NCI-H128 (cell line): ENCODE measurements around the gene ARFGEF3.

Experiments used
- DNase-seq: peaks from one replicate; lab custom pipeline; 2025; ENCODE audit not compliant: unreplicated experiment; lab: John Stamatoyannopoulos, UW

ARFGEF3 gene

DNA sequence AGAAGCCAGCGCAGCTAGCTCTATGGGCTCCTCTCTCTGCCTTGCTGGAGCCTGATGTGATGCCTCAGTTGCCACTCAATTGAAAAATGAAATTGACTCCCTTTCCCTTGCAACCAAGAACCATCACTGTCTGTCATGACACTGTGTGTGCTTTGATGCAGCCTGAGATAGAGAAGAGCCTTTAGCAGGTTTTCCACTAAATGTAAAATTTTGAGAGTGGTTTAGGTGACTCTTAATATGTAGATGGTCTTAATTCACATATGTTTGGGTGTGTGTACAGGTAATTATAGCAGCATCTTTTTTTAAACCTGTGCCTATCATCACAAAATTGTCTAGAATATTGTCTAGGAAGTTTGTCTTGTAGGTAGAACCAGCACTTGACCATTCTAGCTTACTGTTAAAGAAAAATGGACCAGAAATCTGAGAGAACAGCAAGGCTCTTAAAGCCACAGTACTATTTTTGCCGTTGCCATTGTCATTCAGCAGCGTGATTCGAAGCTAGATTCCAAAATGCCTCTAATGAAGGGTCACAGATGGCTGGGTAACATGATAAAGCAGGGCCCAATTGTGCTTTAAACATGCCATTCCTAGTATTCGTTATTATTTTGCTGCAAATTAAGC, 1.3 kb downstream of the ARFGEF3 start:
- no peak for DNase-seq

DNA sequence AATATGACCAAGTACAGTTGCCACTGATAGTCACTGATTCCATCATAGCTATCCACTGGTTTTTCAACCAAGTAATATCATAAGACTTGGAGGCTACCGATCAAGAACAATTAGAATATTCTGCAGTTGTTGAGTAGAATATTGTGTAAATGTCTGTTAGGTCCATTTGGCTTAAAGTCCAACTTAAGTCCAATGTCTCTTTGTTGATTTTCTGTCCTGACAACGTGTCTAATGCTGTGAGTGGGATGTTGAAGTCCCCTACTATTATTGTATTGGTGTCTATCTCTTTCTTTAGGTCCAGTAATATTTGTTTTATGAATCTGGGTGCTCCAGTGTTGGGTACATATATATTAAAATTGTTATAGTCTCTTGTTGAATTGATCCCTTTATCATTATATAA, 13.9 kb downstream of the ARFGEF3 start:
- no peak for DNase-seq

DNA sequence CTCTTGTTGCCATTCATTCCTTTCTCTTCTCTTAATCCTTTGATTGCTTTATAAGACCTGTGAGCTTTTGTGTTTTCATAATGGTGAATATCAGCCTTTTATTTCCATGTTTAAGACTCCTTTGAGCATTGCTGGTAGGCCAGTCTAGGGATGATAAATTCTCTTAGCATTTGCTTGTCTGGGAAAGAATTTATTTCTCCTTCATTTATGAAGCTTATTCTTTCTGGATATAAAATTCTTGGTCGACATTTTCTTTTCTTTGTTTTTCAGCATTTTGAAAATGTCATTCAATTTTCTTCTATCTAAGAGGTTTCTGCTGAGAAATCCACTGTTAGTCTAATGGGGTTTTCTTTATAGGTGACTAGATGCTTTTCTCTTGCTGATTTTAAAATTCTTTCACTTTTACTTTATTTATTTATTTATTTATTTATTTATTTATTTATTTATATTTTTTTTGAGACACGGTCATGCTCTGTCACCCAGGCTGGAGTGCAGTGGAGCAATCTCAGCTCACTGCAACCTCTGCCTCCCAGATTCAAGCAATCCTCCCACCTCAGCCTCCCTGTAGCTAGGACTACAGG, 15.0 kb downstream of the ARFGEF3 start:
- no peak for DNase-seq

DNA sequence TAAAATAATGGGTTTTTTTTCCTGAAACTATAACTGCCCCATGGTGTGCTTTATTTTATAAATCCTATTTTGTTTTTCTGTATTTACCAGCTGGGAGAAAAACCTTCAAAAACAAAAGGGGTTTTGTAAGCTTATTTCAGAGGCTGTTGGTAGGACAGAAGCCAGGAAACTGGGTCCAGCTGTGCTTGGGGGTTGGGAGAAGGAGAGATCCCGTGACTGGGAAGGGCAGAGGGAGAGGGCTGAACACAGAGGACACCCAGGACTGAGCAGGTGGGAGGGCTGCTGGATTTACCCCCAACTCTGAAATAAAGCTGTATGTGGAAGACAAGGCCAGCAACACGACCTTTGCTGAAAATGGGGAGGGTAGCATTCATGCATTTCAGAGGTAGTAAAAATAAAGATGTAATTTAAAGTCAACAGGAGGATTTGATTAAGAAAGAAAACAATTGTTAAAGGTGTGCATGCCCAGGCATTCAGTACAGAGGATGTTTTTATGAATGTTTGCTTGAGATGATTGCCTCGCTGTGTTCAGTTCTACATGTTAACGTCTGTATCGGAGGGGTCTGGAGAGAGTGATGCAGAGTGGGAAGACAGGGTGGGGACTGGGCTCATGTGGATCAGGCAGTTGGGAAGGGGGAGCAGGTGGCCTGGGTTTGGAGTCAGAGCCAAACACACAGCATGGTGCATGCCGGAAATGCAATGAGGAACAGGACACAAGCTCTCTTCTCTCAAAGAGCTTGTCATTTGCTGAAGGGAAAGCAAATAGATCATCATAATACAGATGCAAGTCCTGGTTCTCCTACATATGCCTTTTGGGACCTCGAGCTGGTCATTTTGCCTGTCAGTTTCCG, 21.4 kb downstream of the ARFGEF3 start:
- DNase-seq = no peak

DNA sequence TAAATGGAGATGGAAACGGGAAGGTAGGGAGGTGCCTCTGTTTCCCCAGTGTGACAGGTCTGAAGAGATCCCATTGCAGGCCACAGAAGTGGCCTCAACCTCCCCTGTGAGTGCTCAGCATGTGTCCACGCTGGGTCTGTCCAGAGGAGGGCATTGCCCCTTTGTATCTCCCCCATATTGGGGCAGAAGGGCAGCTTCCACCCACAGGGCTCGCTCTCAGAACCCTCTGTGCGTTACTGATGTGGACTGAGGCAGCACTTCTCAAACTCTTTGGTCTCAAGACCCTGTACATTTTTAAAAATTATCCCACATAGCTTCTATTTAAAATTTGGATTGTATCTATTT, 22.0 kb downstream of the ARFGEF3 start:
- no peak for DNase-seq

DNA sequence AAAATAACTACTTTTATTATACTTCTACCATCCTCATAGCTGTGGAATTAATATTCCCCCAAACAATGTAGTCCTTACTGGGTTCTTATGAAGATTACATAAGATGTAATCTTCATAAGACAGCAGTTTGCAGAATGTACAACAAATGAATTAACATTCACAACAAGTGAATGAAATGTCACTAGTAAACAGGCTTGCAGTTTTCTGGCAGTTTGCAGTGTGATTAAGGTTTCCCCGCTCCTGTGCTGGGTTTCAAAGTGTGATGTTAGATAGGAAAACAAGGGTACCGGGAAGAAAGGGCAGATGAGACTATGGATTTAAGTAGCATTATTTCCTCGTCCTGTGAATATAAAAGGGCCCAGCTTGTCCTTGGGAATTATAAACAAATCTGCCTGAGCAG, 22.5 kb downstream of the ARFGEF3 start:
- no peak for DNase-seq

DNA sequence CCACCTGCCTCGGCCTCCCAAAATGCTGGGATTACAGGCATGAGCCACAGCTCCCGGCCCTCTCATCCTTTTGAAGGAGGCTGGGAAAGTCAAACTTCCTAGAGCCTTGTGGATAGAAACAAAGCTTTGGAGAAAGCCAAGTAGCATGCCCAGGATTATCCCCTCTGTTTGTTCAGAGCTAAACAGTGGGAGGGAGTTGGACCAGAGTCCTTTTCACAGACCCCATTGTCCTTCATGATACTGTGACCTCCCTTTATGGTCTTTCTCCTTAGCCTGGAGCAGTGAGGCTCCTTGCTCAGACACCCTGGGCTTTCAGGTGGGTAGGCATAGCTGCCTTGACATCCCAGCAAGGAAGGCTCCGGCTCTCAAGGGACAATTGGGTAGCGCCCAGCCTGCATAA, 25.4 kb downstream of the ARFGEF3 start:
- no peak for DNase-seq

DNA sequence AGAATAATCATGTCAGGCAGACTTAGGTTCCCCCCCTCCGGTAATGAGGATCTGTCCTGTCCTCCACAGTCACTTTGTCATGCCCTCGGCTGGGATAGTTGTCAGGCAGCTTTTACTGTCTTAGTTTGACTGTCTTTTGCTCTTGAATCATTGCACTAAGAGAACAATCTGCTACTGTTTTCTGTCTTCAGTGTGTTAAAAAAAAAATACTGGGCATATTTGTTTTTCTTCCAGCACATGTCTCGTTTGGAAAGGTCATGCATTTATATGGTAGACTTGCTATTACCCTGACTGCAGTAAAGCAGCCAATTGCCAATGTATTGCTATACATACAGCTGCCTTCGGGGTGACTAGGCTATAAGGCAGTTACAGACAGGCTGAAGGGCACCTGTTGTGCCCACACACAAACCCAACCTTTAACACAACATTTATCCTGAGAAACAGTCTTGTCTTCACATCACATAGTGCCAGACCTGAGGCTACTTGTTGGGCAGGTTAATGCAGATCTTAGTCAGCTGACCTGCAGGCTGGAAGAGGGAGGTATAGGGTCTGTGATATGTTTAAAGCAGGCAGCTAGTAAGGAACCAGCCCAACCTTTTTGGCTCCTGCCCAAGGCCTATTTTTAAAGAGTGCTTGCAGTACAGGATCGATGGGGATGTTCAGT, 26.7 kb downstream of the ARFGEF3 start:
- peak; percentile 82 for DNase-seq

DNA sequence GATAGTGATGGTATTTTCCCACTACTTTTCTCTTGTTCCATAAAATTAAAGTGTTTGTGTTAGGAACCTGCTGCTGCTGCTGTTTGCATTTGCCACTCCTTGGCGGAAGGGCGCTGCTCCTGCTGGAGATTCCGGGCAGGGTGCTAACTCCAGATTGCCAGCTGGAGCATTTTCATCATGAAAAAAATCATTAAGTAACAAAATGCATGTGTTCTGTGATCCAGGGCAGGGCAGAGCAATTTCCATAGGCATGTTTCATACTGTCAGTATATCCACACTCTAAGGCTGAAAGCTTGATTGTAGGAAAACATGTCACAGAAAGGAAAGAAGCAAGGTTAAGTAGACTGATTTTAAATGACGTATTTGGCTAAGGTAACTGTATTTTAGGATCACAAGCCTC, 32.5 kb downstream of the ARFGEF3 start:
- DNase-seq = no peak

DNA sequence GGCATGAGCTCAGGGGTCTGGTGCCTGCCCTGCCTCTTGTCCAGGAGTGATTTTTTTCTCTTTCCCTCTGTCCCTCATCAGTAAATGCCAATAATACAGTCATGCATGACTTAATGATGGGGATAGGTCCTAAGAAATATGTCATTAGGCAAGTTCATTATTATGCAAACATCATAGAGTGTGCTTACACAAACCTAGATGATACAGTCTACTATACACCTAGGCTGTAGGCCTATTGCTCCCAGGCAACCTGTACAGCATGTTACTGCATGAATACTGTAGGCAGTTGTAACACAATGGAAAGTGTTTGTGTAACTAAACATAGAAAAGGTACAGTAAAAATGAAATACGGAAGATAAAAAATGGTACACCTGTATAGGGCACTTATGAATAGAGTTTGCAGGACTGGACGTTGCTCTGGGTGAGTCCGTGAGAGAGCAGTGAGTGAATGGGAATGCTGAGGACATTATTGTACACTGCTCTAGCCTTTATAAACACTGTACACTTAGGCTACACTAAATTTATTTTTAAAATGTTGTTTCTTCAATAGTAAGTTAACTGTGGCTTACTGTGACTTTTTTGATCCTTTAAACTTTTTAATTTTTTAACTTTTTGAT, 34.5 kb downstream of the ARFGEF3 start:
- DNase-seq = no peak

DNA sequence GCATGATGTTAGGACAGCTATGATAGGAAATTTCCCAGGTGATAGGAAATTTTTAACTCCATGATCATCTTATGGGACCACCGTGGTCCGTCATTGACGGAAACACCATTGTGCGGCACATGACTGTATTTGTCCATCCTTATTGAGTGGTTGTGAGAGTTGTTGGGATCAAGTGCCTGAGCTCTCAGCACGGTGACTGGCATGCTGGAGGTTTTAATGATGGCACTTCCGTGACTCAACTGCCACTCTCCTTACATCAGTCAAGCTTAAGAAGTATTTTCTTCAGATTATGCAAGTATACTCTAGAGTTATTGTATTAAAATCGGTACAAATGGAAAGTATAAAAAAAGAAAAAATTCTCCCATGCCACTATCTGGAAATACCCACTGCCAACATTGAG, 35.8 kb downstream of the ARFGEF3 start:
- DNase-seq = no peak

DNA sequence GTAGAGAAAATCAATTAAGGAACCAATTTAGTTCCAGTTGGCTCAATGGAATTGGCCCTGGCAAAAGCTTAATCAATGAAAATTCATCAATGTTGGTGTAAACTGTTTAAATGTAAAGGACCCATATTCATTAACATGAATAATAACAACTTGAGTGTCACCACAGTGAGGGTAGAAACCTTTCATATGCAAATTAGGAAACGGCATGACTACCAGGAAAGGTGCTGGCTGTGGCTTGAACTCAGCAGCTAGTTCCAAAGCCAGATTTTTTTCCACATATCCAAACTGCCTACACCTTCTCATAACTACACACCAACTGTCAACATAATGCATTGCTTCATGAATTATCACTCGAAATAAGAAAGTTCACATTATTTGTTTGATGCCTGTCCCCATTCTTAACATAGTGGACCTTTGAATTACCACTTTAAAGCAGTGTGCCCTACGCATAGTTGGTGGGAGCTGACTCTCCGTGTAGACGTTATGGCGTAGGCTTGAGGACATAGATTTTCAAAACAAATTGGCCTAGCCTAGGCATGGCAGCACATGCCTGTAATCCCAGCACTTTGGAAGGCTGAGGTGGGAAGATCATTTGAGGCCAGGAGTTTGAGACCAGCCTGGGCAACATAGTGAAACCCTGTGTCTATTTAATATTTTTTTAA, 36.8 kb downstream of the ARFGEF3 start:
- DNase-seq = no peak

DNA sequence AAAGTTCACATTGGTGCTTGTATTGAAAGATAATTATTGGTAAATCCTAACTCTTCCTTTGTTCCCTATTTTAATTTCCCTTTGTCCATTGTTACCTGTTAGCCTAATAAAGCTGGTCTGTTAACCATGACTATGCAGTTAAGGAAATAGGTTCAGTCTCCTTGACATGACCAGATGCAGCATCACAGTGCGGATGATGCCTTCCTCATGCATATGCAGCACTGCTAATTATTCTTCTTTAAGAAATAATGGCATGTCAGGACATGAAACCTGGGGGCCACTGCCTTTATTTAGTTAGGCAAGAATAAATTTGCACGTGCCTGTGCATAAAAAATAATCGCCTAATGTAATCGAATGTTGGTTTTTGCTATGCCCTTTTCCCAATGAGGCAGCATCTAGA, 40.1 kb downstream of the ARFGEF3 start:
- no peak for DNase-seq

DNA sequence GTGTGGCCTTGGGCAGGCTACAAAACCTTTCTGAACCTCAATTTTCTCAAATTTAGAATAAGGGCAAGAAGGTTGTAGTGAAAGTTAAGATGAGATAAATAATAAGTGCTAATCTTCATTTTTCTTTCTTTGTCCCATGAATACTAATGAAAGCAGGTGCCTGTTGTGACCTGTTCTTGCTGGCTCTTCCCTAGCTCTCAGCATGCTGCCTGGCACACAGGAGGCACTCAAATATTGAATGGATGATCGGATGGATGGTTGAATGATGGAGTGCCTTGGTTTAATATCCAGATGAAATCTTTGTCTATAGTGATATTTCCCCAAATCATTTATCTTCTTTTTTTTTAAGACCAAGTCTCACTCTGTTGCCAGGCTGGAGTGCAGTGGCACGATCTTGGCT, 41.6 kb downstream of the ARFGEF3 start:
- no peak for DNase-seq

DNA sequence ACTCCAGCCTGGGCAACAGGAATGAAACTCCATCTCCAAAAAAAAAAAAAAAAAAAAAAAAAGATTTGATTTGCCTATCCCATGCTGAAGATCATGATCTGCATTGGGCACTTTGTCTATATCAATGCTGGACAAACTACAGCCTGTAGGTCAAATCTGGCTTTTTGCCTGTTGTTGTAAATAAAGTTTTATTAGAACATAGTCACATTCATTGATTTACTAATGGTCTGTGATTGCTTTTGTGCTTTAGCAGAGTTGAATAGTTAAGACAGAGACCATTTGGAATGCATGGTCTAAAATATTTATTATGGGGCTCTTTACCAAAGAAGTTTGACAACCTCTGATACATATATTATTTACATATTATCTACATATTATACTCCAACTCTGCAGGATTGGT, 42.6 kb downstream of the ARFGEF3 start:
- DNase-seq = no peak

DNA sequence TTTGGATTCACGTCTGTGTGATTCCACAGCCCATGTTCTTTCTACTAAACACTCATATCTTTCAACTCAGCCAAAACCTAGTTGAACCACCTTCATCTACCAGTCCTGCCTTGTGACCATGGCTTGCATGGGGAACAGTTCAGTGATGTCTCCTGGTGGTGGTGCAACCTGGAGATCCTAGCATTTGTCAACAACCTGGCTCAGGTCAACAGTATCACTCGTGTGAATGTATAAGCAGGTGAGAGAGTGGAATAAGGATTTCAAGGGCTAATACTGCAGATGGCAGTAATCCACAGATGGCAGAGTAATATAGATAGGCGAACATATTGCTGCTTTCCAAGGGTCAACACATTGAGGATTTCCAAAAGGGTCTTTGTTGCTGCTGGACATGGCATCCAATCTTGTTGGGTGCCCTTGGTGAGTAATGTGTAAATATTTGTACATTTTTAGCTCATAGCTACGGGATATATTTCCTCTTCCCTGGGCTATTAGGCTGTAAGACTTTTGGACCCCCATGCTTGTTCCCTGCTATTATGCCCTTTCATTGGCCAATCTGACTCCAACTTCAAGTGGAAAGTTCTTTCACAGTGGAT, 43.1 kb downstream of the ARFGEF3 start:
- DNase-seq = no peak

DNA sequence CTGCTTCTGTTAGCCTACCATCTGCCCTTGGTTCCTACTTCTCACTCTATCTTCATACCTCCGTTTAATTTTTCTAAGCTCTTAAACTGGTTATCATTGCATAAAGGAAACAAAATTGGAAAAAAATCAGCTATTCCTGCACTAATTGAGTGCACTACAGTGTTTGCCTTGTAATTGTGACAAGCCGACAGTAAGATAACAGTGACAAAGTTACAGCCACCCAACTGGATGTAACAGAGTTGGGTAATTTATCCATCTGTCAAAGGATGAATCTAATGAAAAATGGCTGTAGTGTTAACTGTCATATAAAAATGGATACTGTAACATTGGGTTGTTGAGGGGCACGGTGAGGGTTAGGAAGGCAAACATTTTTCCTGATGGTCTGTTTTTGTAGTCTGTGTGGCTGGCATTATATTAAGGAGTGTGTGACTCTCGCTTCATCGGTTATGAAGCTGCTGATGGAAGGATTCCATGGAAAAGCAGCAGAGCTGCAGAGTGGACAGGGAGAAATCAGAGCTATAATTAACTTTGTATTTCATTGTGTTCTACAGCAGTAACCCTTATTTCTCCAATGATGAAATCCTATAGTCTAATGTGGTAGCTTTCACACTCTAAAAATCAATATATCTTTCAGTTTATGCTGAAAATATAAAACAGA, 43.8 kb downstream of the ARFGEF3 start:
- no peak for DNase-seq

DNA sequence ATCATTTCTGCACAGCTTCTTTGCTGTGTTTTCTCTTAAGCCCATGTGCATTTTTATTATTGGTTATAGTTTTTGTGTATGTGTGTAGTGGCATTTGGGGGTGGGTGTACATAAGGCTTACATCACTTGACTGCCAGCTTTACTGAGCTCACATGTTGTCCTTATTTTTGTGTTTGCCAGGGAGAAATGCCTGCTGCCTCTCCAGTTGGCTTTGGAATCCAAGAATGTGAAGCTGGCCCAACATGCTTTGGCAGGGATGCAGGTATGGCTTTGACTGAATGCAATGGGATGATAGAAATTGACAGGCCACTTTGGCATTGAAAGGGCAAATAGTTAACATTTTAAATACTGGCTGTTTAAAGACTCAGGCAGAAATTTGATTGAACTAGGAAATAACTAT, 45.1 kb downstream of the ARFGEF3 start:
- no peak for DNase-seq

DNA sequence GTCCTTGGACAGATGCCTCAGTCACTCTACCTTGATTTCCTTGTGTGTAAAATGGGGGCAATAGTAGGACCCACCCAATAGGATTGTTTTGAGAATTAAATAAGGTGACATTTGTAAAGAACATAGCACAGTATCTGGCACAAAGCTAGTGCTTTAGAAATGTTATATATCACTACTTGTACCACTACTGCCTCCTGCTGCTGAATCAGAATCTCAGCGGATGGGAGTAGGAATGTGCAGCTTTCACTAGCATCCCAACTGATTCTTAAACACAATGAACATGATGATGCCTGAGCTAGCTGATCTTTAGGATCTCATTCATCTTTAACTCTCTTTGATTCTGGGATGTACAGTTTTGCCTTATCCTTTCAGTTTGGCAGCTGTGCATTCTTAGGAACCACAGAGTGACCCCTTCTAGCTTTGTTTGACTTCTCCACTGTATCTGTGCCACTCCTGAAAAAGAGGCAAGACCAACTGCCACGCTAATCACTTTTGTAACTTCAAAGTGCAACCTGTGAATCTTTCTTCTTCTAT, 49.4 kb downstream of the ARFGEF3 start:
- DNase-seq = no peak

DNA sequence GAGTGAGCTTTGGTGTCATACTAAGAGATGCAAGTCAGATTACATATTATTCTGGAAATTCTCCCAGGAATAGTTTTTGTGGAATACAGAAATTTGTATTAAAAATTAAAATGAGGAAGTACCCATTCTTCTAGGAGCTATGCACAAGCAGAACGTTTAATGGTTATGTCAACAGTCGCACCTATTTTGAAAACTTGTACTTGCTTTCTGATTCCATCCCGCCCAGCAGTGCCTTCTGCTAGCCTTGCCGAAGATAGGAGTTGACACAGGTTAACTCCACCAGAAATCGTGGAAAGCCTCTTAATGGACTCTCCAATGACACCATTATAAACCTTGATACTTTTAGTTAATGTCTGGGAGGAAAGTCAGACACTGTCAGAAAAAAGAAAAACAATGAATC, 49.9 kb downstream of the ARFGEF3 start:
- no peak for DNase-seq
